GM13976 (cell line): Measurements from ENCODE around the gene FEN1.

Source experiments
- DNase-seq: peaks from one replicate; pipeline ENCODE4 v3.0.0; 2012; ENCODE audit warnings: low spot score
- CTCF ChIP-seq: IDR thresholded peaks from 2 replicates; pipeline ENCODE4 v1.5.1; 2012; ENCODE audit warnings: borderline replicate concordance, mild to moderate bottlenecking; ENCODE audit not compliant: insufficient read depth; ENCODE audit errors: extremely low read depth, missing control alignments, control extremely low read depth
- in situ Hi-C: fragments of 300-500 bp; cut with MboI; formaldehyde crosslinking; loops from one replicate; pipeline ENCODE4 v1.12.0; 2022; ENCODE audit warnings: low sequenced_read_pairs, mixed read lengths, inconsistent platforms; ENCODE audit not compliant: unreplicated experiment

FEN1 gene

GRCh38 chr11:61839742-61840141 is 47.0 kb downstream of the FEN1 start:
- no peak for TF ChIP-seq CTCF
- no peak for DNase-seq
- in situ Hi-C loops, result no loop called here

GRCh38 chr11:61840371-61840770 is 47.7 kb downstream of the FEN1 start:
- in situ Hi-C loops, result no loop called here
- TF ChIP-seq CTCF, result no peak
- DNase-seq, result no peak

- no peak for TF ChIP-seq CTCF
- in situ Hi-C loops, result no loop called here
- DNase-seq, result no peak
Observed at GRCh38 chr11:61841636-61842527, 49.2 kb downstream of the FEN1 start.

- no peak for DNase-seq
- in situ Hi-C loops, result no loop called here
- no peak for TF ChIP-seq CTCF
Observed at GRCh38 chr11:61842528-61842820, 49.8 kb downstream of the FEN1 start.

- TF ChIP-seq CTCF, result no peak
- in situ Hi-C loops, result no loop called here
- no peak for DNase-seq
Observed at GRCh38 chr11:61844909-61845565, 52.3 kb downstream of the FEN1 start.

GRCh38 chr11:61846362-61847020 is 53.8 kb downstream of the FEN1 start:
- in situ Hi-C loops, result no loop called here
- DNase-seq, result no peak
- TF ChIP-seq CTCF, result no peak
